HG03025 (cell line): Measurements from ENCODE around the gene PLCG2.
A peak's percentile ranks its signal among the peaks of the same experiment; 100 is the strongest.

Experiments used
- ATAC-seq: cut with Tn5 transposase; IDR thresholded peaks from one replicate; pipeline ENCODE4 v1.9.1; 2021; ENCODE audit warnings: mild to moderate bottlenecking, moderate library complexity; ENCODE audit not compliant: unreplicated experiment, low FRiP score

Gene PLCG2

GRCh38 chr16:81838794-81839193 lies 59.7 kb downstream of the PLCG2 start:
- no peak for ATAC-seq

- no peak for ATAC-seq
These were observed 62.6 kb downstream of the PLCG2 start for GRCh38 chr16:81841722-81842121.

GRCh38 chr16:81842564-81843242 lies 63.6 kb downstream of the PLCG2 start:
- no peak for ATAC-seq

- ATAC-seq, result no peak
These were observed 64.1 kb downstream of the PLCG2 start for GRCh38 chr16:81843243-81843582.

GRCh38 chr16:81843683-81844082 lies 64.6 kb downstream of the PLCG2 start:
- ATAC-seq, result no peak

GRCh38 chr16:81846105-81846504 lies 67.0 kb downstream of the PLCG2 start:
- no peak for ATAC-seq

GRCh38 chr16:81848306-81848853 lies 69.3 kb downstream of the PLCG2 start:
- no peak for ATAC-seq

- ATAC-seq, result no peak
These were observed 71.3 kb downstream of the PLCG2 start for GRCh38 chr16:81850197-81850944.

GRCh38 chr16:81852347-81852746 lies 73.3 kb downstream of the PLCG2 start:
- no peak for ATAC-seq

GRCh38 chr16:81855552-81856153 lies 76.6 kb downstream of the PLCG2 start:
- ATAC-seq, result no peak

- no peak for ATAC-seq
These were observed 81.5 kb downstream of the PLCG2 start for GRCh38 chr16:81860287-81861266.

- no peak for ATAC-seq
These were observed 82.4 kb downstream of the PLCG2 start for GRCh38 chr16:81861503-81861902.

- no peak for ATAC-seq
These were observed 82.8 kb downstream of the PLCG2 start for GRCh38 chr16:81861915-81862314.

GRCh38 chr16:81863630-81864352 lies 84.7 kb downstream of the PLCG2 start:
- peak; percentile 73 for ATAC-seq

- ATAC-seq, result no peak
These were observed 85.7 kb downstream of the PLCG2 start for GRCh38 chr16:81864646-81865382.

GRCh38 chr16:81866820-81867440 lies 87.8 kb downstream of the PLCG2 start:
- no peak for ATAC-seq

- no peak for ATAC-seq
These were observed 89.1 kb downstream of the PLCG2 start for GRCh38 chr16:81868057-81868748.

GRCh38 chr16:81869326-81869725 lies 90.2 kb downstream of the PLCG2 start:
- no peak for ATAC-seq
